ENCODE data around the gene PLEKHG2. TPM values are rescaled to one million over a fixed set of nuclear protein-coding genes. Genes with fewer than 3 reads are reported as not detected.

The PLEKHG2 gene
- total RNA-seq, 1 donor from 2014 or later, result 135 TPM

- H3K4me3 Mint-ChIP-seq, result no peak overlapping the region
- no peak overlapping the region for H3K27ac Mint-ChIP-seq (ENCODE audit: unreplicated experiment)
- peaks cover 12% of the 10 kb centered on the region for H3K36me3 Mint-ChIP-seq (ENCODE audit: low read depth)
- peaks cover 10% of the 10 kb centered on the region for H3K27me3 Mint-ChIP-seq (ENCODE audit: low read depth)
- H3K9me3 Mint-ChIP-seq, result no peaks in the 10 kb centered on the region
- no peak for DNase-seq (ENCODE audit: low read depth, low spot score)
- no peak for TF ChIP-seq CTCF (conservative IDR thresholded peaks at IDR 0.05)
- peaks cover 32% of the 10 kb centered on the region for H3K4me1 Mint-ChIP-seq
These were observed 25.9 kb downstream of the PLEKHG2 start for GRCh38 chr19:39438270-39438934.

DNA sequence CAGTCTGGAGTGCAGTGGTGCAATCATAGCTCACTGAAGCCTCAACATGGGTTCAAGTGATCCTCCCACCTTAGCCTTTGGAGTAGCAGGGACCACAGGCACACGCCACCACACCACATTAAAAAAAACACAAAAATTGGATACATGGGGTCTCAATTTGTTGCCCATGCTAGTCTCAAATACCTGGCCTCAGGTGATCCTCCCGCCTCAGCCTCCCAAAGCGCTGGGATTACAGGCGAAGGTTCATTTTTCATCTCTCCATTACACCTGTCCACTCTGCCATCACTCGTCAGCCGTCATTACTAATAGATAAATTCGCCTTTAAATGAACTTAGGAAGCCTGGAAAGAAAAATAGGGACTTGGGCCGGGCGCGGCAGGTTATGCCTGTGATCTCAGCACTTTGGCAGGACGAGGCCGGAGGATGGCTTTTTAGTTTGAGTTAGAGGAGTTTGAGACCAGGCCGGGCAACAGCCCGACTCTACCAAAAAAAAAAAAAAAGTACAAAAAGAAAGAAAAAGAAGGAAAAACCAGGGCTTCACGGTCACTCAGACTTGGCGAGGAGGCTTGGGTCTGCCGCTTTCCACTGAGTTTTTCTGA, 32.2 kb downstream of the PLEKHG2 start:
- peaks cover 39% of the 10 kb centered on the region for H3K4me1 Mint-ChIP-seq
- TF ChIP-seq CTCF (conservative IDR thresholded peaks at IDR 0.05), result no peak
- DNase-seq (ENCODE audit: low read depth, low spot score), result no peak
- H3K27ac Mint-ChIP-seq (ENCODE audit: unreplicated experiment), result peak overlapping the region; percentile 94
- peak overlapping the region; percentile 95 for H3K4me3 Mint-ChIP-seq
- peaks cover 5% of the 10 kb centered on the region for H3K36me3 Mint-ChIP-seq (ENCODE audit: low read depth)
- no peaks in the 10 kb centered on the region for H3K27me3 Mint-ChIP-seq (ENCODE audit: low read depth)
- H3K9me3 Mint-ChIP-seq, result no peaks in the 10 kb centered on the region

- Mint-ChIP-seq H3K4me1 (peaks cover 32% of the 10 kb centered on the region), H3K36me3 (ENCODE audit: low read depth) (peaks cover 5% of the 10 kb centered on the region), H3K27ac (ENCODE audit: unreplicated experiment) (peak within 1 kb of the TSS; percentile 94), H3K27me3 (ENCODE audit: low read depth) (no peaks in the 10 kb centered on the region), H3K9me3 (no peaks in the 10 kb centered on the region), H3K4me3 (peak within 1 kb of the TSS; percentile 95)
- peak; percentile 89 for DNase-seq (ENCODE audit: low read depth, low spot score)
- no peak for TF ChIP-seq CTCF (conservative IDR thresholded peaks at IDR 0.05)
These were observed 33.0 kb downstream of the PLEKHG2 start, which contains the start of gene SUPT5H for GRCh38 chr19:39445196-39446111. SUPT5H (plus strand) TSS chr19:39445582; CDS start chr19:39445891, 309 bp downstream.

DNA sequence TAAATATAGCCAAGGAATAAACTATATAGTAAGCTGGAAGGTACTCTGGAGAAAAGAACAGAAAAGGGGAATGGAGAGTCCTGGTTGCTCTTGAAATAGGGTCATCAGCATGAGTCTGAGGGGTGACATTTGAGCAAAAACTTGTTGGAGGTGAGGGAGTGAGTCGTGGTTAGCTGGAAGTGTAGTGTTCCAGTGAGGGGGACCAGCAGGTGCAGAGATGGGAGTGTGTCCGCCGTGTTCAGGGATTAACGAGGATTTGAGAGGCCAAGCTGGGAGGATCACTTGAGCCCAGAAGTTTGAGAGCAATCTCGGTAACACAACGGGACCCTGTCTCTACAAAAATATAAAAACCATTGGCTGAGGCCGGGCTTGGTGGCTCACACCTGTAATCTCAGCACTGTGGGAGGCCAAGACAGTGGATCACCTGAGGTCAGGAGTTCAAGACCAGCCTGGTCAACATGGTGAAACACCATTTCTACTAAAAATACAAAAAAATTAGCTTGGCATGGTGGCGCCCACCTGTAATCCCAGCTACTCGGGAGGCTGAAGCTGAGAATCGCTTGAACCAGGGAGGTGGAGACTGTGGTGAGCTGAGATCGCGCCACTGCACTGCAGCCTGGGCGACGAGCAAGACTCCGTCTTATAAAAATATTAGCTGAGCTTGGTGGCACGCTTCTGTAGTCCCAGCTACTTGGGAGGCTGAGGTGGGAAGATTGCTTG, 34.1 kb downstream of the PLEKHG2 start:
- Mint-ChIP-seq H3K4me1 (peaks cover 31% of the 10 kb centered on the region), H3K27me3 (ENCODE audit: low read depth) (no peaks in the 10 kb centered on the region), H3K36me3 (ENCODE audit: low read depth) (peaks cover 5% of the 10 kb centered on the region), H3K4me3 (peak overlapping the region; percentile 95), H3K9me3 (no peaks in the 10 kb centered on the region), H3K27ac (ENCODE audit: unreplicated experiment) (peak overlapping the region; percentile 94)
- DNase-seq (ENCODE audit: low read depth, low spot score), result no peak
- TF ChIP-seq CTCF (conservative IDR thresholded peaks at IDR 0.05), result no peak

DNA sequence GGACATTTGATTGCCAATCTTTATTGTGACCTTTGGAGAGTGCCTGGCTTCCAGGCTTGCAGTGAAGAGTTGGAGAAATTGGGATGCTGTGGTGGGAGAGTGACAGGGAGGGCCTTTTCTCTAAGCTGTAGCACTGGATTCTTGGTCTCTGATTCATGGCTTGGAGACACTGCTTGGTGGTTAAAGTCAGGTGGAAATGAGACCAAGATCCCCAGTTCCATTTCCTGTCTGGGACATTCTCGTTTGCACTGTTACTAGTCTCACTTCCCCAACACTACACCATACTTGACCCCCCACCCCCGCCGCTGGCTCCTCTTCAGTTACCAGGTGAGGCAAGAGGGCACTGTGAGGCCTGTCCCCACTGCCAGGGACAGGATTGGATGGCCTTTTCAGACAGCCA, 35.8 kb downstream of the PLEKHG2 start:
- H3K4me1 Mint-ChIP-seq, result peaks cover 31% of the 10 kb centered on the region
- no peak for DNase-seq (ENCODE audit: low read depth, low spot score)
- no peak for TF ChIP-seq CTCF (conservative IDR thresholded peaks at IDR 0.05)
- H3K36me3 Mint-ChIP-seq (ENCODE audit: low read depth), result peaks cover 15% of the 10 kb centered on the region
- peak overlapping the region; percentile 80 for H3K4me3 Mint-ChIP-seq
- no peaks in the 10 kb centered on the region for H3K9me3 Mint-ChIP-seq
- H3K27me3 Mint-ChIP-seq (ENCODE audit: low read depth), result no peaks in the 10 kb centered on the region
- no peak overlapping the region for H3K27ac Mint-ChIP-seq (ENCODE audit: unreplicated experiment)

All from neural crest cell (in vitro differentiated cells).